Stimulated activated CD4-positive, alpha-beta T cell treated with anti-CD3 and anti-CD28 coated beads, Interleukin-2, amount 100 ng/mL, for 24 hours (primary cell): ENCODE results near the gene ATRNL1.
A peak's percentile ranks its signal among the peaks of the same experiment; 100 is the strongest.

Experiments
- DNase-seq, 2 donors: peaks; one replicate each; pipeline ENCODE4 v3.0.0-alpha.2; 2020

ATRNL1 gene, protein sequence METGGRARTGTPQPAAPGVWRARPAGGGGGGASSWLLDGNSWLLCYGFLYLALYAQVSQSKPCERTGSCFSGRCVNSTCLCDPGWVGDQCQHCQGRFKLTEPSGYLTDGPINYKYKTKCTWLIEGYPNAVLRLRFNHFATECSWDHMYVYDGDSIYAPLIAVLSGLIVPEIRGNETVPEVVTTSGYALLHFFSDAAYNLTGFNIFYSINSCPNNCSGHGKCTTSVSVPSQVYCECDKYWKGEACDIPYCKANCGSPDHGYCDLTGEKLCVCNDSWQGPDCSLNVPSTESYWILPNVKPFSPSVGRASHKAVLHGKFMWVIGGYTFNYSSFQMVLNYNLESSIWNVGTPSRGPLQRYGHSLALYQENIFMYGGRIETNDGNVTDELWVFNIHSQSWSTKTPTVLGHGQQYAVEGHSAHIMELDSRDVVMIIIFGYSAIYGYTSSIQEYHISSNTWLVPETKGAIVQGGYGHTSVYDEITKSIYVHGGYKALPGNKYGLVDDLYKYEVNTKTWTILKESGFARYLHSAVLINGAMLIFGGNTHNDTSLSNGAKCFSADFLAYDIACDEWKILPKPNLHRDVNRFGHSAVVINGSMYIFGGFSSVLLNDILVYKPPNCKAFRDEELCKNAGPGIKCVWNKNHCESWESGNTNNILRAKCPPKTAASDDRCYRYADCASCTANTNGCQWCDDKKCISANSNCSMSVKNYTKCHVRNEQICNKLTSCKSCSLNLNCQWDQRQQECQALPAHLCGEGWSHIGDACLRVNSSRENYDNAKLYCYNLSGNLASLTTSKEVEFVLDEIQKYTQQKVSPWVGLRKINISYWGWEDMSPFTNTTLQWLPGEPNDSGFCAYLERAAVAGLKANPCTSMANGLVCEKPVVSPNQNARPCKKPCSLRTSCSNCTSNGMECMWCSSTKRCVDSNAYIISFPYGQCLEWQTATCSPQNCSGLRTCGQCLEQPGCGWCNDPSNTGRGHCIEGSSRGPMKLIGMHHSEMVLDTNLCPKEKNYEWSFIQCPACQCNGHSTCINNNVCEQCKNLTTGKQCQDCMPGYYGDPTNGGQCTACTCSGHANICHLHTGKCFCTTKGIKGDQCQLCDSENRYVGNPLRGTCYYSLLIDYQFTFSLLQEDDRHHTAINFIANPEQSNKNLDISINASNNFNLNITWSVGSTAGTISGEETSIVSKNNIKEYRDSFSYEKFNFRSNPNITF (N-terminal part only)

DNA sequence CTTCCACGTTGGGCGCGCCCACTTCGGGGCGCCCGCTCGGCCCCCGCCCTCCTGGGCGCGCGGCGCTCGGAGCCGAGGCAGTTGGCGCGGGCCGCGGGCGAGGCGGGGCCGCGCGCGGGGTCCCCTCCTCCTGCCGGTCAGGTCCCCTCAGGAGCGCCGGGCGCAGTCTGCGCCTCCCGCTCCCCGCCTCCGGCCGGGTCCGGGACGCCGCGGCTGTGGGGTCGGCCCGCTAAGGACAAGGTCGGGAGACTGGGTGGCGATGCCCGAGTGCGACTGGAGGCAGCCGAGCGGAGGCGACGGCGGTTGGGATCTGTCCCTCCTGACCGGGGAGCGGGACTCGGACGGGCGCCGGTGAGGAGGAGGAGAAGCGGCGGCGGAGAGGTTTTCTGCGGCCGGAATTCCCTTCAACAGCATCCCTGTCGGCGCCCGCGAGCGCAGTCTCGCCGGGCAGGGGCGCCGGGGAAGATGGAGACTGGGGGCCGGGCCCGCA, at the start of gene ATRNL1:
Gene ATRNL1, plus strand, starts transcription at position 80 of the 490 bp plus-strand sequence. Its CDS starts 386 bp downstream, at position 466.
- DNase-seq: peak in 1 of 2 donors; percentile 21

DNA sequence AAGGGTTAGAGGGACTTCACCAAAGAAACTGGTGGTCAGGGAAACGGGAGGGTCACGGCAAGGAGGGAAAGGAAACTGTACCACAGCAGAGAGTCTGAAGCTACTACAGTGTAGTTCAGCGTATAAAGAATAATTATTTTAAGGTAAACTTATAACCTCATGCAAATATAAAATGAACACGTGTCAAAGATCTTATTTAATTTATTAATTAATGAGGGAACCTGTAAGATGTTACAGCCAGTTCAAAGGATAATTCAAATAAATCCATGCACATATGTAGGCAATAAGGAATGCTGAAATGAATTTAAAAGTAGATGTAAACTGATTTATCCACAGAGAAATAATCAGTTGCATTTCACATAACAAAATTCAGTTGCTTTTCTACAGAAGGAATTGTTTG, 49.4 kb upstream of the ATRNL1 start:
- DNase-seq: no peak

DNA sequence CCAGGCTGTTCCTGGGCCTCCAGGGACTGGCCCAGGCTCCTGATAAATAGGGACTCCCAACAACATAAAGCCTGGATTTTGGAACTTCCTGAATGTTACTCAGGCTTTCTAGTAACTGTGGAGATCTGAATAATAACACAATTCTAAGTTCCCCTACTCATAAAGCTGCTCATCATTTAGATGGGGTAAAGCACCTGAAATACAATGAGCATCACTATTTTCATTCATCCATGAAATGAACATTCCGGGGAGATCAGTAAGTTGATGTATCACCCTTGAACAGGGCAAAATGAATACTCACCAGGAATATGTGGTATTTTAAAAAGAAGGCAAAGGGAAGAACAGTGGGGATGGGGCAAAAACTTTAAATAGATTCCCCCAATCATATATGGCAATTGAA, 48.3 kb upstream of the ATRNL1 start:
- DNase-seq: no peak

DNA sequence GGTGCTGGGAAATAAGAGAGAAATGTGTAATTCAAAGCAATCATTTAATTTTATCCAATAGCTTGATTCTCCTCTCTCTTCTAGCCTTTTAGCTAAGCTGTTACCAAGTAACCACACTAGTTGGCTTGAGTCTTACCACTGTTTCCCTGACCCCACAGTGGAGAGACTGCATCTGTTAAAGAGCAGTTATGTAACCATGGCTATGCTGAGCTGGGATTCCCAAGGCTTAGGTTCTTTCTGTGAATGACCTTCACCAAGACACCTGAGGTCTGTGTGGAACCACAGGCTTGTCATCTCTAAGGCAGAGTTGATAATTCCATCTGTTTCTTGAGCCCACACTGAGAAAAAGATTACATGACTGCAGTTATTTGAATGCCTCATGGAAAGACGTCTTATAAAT, 47.7 kb upstream of the ATRNL1 start:
- no peak for DNase-seq

DNA sequence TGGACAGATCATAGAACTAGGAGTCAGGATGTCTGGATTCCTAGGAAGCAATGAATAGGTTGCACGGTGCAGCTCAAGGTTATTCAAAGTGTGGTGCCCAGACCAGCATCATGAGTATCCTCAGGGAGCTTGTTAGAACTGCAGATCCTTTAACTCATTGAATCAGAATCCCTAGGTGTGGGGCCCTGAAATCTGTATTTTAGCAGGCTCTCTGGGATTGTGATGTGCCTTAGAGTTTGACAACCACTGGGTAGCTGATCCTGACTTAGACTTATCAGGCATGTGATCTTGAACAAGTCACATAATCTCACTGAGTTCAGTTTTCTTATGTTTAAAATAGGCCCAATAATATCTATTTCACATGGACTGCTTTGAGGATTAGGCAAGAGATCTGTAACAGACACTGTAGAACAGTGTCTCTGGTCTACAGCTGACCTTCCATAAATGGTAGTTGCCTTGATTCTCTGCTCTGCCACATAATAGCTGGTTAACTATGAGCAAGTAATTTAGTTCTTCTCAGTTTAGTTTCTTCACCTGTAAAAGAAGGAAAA, 46.4 kb upstream of the ATRNL1 start:
- no peak for DNase-seq

DNA sequence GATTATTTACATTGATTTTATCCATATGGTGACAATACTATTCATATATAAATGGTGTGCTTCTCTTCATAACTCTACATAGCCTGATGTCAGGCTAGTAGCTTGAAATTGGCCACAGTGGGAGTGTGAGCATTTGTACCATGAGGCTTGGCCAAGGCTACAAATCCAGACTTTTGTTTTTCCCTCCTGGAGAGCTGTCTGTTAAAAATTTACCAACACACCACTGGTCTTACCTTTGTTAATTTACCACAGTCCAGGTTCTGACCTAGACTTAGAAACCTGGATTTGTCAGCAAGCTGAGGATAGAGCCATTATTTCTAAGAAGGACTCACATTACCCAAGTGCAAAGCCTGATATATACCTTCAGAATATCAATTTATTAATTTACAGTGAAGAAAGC, 45.5 kb upstream of the ATRNL1 start:
- no peak for DNase-seq

DNA sequence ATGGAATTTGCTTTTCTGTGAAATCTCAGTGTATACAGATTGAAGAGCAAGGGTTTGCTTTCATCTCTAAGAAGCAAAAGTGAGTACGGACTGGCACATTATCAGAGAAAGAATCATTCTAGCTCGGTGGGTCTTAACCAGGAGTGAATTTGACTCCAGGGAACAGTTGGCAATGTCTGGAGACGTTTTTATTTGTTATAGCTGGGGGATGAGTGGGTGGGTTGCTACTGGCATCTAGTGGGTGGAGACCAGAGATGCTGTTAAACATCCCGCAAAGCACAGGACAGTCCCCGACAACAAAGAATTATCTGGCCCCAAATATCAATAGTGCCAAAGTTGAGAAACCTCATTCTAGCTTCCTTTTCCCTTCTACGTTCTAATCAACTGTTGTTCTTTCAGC, 43.8 kb upstream of the ATRNL1 start:
- DNase-seq: no peak

DNA sequence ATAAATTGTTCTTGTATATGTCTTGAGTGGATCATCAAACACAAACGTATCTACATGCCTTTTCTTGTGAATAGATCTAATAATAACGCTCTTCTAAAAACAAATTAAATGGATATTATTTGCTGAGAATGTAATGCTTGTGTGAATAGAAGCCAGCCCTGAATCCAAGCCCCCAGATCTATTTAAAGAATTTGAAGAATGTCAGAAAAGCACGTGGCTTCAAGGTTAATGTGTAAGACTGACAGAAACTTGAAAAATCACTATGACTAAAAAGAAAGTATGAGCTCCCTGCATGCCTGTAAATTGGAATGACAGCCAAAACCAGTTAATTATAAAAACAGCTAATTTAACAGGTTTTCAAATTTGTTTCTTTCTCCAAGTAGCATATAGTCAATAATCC, 43.2 kb upstream of the ATRNL1 start:
- DNase-seq: no peak

DNA sequence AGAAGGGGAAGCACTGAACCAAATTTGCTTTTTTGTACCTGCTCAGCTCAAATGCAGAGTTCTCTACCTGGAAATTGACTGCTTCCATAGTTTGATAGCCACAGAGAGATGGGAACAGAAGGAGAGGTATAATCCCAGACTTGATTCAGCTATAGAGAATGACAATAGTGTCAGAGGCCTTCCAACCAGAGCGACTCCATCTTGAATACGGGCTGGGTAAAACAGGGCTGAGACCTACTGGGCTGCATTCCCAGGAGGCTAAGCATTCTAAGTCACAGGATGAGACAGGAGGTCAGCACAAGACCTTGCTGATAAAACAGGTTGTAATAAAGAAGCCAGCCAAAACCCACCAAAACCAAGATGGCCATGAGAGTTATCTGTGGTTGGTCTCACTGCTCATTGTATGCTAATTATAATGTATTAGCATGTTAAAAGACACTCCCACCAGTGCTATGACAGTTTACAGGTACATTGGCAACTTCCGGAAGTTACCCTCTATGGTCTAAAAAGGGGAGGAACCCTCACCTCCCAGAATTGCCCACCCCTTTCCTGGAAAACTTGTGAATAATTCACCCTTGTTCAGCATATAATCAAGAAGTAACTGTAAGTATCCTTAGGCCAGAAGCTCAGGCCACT, 42.7 kb upstream of the ATRNL1 start:
- no peak for DNase-seq

DNA sequence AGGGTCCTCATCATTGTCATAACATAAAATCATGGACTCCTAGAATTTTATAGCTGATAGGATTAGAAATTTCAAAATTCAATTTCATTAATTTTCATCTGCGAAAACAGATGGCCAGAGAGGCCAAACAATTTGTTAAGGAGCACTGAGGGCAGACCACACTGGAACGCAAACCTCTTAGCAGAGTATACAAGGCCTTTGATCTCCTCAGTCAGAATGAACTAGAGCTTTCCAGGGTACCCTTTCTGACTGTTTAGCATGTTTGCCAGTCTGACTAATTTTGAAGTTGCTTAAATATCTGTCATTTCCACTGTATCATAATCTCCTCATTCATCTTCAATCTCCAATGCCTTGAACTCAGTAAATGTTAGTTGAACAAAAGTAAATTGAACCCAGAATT, 41.9 kb upstream of the ATRNL1 start:
- no peak for DNase-seq

DNA sequence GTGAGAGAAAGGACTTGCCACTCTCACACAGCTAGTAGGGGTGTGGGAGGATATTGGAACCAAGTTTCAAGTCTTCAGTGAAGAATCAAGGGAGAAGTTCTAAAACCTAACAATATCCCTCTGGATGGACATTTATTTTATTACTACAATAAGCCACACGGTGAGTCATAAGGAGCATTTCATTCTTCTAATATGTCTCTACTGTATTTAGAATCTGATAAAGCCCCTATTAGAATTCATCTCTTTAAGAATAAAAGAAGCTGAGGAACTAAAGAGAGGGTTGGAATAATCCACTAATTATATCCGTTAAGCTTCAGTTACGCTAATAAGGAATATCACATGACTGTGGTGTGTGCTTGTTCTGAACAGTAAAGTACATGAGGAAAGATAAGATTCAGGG, 40.9 kb upstream of the ATRNL1 start:
- DNase-seq: no peak

DNA sequence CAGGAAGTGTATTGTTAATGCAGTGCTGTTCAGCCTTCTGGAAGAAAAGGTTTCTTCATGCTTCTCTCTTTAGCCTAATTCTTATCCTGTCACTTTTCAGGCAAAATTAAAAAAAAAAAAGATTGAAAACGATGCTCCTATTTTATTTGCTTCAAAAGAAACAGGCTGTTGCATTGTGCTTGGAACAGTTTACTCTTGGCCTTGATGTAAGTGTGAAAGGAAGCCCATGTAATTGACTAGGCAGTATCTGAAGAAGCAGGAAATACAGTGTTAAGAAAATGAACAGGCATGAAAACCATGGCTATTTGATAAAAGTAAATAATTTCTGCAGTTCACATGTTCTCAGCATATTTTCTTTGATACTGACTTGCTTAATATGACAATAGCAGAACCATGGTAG, 40.4 kb upstream of the ATRNL1 start:
- no peak for DNase-seq

DNA sequence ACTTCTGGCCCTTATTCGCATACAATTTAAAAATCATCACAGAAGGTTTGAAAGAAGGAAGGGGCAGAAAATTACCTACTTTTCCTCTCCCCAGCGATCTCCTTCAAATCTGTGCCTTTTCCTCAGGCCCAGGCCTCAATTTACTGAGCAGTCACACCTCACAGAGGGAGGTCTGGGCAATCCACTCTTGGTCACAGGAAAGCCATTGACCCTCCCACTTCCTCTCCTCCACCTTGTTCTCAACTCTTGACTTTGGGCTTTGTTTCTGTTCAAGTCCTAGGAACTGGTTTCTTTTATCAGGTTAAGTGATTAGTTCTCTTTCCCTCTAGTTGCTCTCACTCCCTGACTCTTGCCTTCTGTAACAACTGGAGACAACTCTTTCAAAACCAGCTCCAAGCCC, 37.0 kb upstream of the ATRNL1 start:
- DNase-seq: no peak

DNA sequence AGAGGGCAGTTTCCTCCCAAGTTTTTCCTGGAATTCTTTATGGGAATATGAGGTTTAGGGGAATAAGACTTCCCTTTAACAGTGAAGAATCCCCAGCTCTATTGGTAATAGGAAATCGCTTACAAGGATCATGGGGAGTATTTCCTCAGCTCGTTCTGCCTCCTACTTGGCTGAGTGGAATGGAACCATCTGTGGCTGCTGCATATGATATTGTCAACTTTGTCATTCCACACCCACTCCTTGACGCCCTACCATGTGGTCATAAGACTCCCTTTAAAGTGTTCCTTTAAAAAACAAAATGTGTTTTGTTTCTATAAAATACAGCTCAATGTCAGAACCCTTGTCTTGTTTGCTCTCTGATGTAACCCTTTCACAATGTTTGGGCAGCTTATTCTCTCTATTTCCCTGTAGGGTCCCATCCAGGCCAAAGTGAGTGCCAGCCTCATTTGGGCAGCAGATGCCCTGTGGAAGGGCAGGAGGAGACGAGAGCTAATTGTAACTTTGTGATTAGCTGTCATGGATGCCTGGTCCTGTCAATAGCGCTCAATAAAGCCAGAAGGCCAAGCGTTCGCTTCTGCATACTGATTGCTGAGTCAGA, 33.8 kb upstream of the ATRNL1 start:
- no peak for DNase-seq

DNA sequence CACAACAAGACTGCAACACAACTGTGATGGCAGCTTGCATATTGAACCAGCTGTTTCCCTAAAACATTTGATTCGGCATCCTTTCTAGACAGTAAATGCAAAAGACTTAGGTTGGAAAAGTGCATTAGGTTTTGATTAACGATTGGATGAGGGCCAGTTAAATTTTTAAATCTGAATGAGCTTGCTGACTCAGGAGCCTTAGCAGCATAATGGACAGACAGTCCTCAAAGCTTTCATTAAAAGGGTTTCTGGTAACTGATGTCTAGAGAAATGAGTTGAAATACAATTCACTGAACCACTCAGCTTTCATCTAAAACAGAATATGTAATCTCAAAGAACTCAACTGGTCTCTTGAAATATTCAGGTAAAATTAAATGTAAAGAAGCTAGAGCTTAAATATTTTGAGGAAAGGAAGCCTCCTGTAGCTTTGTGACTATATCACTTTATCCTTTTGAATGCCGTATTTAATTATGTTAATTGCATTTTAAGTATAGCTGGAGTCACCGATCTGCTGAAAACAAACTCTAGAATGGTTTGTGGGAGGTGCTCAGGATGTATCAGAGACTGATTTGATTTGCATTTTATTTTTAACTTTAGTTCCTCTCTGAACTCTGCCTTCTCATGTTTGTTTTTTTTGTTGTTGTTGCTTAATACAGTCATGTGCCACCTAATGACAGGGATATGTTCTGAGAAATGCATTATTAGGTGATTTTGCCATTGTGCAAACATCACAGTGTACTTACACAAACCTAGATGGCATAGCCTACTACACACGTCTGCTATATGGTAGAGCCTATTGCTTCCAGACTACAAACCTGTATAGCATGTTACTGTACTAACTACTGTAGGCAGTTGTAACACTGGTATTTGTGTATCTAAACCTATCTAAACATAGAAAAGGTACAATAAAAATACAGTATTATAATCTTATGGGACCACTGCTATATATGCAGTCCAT, 29.2 kb upstream of the ATRNL1 start:
- DNase-seq: no peak

DNA sequence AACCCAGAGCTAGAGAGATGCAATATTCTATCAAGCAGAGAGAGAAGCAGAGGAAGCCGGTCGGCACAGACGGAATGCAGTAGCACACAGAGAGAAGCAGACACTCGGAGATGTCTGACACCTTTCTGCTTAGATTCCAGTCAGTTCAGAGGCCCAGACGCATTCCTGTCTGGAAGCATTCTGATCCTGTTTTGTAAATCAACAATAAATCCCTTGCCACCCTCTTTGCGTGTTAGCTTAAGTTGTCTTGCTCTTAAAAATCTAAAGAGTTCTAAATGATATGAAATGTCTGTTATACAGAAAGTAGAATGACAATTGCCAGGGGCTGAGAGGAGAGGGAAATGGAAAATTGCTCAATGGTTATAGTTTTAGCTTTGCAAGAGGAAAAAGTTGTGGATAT, 27.4 kb upstream of the ATRNL1 start:
- DNase-seq: no peak

DNA sequence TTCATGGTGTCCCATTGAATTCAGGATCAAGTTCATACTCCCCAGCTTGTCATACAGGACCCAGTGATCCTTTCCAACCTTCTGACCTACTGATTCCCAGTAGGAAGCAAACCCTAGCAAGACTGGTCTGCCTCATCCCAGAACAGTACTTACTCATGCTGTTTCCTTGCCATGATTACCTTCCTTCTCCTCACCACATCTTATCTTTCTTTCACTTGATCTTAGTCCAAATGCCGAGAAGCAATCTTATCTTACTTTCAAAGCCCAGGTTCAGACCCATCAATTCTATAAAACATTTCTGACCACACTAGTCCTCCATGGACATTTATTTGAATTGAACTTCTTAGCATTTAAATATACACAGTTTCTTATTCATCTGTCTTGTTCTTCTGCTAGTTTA, 26.6 kb upstream of the ATRNL1 start:
- DNase-seq: no peak

DNA sequence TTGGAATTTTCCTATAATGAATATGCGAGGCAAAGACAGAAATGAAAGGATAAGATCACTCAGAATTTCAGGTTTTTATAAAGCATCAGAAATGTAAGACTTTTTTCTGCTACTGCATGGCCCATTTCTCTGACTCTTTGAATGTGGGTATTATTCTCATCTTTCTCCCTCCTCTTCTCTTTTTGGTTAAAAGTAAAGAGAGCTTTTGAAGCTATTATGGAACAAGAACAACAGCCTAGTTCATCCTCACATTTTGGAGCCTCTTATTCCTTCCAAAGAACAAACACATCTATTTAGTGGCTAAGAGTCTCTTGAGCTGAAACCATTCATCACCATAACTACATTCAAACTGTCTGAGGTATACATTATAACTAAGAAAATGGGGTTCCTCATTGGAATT, 19.4 kb upstream of the ATRNL1 start:
- no peak for DNase-seq

DNA sequence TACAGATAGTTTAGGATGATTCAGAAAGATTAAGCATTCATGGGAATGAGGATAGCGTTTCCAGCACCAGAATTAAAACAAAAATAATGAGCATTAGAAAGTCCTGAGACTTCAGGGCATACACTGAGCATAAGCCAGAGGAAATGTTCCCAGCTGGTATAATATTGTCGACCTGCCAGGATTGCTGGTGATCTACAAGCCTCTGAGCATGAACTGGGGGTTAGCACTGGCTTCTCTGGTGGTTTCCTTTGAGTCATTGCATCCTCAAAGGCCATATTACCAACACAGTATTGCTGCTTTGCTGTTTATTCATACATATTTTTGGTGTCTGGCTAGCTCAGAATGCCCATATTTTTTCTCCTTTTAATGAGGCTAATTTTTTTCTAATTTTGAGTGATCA, 10.7 kb upstream of the ATRNL1 start:
- DNase-seq: no peak

DNA sequence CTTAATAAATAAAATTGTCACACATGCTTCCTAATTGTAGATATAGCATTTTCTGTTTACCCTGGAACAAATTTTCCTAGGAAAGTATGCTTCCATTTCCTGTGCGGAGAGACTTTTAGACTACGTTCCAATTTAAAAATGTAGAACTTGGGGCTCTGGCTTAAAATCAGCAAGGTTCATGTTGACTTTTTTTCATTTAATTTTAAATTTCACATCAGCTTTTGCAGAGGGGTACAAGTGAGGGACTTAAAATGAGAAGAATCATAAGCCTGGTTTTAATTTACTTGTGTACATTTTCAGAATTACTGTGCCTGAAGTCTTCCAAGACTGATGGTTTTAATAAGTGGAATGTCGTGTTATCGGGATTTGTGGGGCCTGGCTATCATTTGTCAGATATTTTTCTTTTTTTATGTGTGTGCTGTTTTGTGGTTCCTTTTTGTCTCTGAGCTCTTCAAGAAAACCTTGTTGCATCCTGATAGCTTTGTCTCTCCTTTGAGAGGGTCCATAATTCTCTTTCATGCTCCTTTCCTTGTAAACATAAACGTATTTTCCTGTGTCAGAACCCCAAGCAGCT, 8.8 kb upstream of the ATRNL1 start:
- no peak for DNase-seq
